GM21360 (cell line): ENCODE measurements around the gene ANKDD1A.

Experiments
- ATAC-seq: cut with Tn5 transposase; IDR thresholded peaks from one replicate; pipeline ENCODE4 v1.9.1; 2021; ENCODE audit warnings: mild to moderate bottlenecking, moderate library complexity; ENCODE audit not compliant: unreplicated experiment

ANKDD1A gene

DNA sequence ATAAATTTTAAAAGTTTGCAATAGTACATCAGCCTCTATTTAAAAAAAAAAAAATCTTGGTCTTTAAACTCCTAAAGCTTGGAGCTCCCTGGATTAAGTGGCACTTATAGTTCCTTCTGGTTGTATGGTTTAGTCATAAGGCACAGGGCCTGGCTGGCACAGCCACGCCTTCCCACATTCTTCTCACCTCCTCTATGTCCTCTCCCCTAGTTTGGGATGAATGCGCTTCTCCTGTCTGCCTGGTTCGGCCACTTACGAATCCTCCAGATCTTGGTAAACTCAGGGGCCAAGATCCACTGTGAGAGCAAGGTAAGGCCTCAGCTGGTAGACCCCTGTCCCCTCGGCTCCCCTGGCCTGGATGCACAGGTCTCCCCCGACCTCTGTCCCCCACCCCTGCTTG lies 10.0 kb downstream of the ANKDD1A start:
- no peak for ATAC-seq

DNA sequence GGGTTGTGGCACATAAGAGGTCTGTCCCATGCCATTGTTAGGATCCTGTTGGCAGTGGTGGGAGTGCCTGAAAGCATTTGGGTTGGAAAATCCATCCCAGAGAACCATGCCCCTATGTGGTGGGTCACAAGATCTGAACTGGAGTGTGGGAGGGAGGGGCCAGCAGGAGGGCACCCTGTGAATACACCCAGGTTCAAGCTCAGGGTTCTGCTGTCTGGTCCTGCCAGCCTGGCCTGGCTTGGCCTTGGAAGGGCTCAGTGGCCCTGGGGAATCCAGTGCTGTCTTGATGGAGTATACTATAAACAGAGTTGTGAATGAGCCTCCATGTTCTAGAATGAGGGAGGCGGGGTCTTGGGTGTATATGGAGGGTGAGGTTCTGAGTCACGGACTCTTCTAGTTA lies 11.8 kb downstream of the ANKDD1A start:
- ATAC-seq, result no peak

DNA sequence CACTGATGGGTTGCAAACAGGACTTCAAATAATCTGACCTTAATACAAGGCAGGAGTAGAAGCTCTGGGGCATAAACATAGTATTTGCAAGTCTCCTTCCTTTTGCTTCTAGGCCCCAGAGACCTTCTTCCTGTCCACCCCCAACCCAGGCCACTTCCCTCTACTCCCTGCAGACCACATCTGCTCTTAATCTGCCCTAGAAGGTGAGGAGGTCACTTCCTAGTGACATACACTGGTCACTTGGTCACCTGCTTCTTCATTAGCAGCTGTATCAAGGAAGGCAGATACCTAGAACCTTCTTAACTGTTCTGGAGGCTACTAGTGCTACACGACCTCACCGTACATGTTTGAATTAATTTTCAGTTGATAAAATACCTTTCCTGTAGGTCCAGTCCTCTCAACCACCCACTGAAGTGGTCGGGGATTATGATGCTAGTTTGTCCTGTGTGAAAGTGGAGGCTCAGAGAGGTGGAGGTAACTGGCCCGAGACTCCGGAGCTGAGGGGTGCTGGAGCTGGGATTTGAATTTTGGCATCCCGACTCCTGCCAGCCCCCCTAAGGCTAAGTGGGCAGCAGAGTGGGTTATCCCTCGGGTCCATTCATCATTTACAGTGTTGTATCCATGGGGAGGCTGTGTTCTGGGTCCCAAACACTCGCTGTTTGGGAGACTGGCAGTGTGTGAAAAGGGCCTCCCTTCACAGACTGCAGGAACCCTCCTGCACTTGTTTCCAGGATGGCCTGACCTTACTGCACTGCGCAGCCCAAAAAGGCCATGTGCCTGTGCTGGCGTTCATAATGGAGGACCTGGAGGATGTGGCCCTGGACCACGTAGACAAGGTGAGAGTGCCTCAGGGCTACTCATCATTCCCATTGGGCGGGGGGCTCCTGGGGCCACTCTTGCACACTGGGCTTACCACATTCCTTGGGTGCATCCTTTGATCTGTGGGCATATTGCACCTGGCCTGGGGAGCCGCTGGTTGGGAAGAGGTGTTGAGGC lies 13.9 kb downstream of the ANKDD1A start:
- no peak for ATAC-seq

DNA sequence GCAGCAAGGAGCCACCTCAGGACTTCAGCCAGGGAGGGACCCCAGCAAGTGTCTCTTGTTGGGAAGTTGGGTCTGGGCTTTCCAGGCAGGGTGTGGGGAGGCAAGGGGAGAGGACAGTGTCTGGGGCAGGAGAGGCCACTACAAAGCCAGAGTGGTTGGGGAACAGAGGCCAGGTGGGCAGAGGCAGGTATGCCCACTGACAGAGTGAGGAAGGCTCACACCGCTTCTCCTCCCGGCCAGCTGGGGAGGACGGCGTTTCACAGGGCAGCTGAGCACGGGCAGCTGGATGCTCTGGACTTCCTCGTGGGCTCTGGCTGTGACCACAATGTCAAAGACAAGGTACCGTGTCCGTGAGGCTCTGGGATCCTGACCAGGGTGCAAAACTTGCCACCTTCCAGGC lies 15.0 kb downstream of the ANKDD1A start:
- no peak for ATAC-seq

DNA sequence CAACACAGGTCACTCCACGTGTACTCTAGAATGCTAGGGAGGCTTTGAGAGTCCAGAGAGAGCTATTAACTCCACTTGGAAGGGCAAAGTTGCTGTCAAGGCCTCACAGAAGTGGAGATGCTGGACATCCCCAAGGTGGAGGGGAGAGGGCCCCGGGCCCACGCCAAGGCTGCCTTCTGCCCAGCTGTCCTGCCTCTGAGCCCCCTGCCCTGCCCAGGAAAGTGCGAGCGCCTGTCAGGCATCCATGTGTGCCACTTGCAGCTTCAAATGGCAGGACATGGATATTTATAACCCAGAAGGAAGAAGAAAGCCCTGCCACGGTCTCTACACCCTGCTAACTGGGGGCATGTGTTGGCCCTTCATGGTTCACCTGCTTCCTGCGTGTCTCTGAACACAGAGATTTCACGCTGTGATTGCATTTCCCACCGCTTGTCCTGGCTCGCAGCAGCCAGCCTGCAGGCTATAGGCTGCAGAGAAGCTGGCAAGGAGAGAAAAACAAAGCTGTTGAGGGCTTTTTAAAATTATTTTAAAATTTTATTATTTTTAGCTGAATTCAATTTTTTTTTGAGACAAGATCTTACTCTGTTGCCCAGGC lies 17.0 kb downstream of the ANKDD1A start:
- ATAC-seq, result no peak

DNA sequence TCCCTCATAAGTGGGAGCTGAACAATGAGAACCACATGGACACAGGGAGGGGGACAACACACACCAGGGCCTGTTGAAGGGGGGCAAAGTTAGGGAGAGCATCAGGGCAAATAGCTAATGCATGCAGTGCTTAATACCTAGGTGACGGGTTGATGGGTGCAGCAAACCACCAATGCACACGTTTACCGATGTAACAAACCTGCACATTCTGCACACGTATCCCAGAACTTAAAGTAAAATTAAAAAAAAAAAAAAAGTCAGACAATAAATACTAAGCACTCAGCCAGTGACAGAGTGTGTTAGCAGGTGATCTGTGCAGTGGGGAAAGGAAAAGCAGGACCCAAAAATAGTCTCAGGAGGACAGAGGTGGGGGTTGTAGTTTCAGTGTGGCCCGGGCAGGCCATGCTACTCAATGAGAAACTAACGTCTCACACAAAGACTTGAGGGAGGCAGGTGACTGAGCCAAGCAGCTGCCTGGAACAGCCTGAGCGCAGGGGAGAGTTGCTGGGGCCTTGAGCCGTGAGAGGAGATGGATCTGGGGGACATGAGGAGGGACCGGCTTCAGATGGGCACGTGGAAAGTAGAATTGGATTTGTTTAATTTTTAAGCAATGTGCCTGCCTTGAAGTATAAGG lies 18.4 kb downstream of the ANKDD1A start:
- ATAC-seq, result no peak

DNA sequence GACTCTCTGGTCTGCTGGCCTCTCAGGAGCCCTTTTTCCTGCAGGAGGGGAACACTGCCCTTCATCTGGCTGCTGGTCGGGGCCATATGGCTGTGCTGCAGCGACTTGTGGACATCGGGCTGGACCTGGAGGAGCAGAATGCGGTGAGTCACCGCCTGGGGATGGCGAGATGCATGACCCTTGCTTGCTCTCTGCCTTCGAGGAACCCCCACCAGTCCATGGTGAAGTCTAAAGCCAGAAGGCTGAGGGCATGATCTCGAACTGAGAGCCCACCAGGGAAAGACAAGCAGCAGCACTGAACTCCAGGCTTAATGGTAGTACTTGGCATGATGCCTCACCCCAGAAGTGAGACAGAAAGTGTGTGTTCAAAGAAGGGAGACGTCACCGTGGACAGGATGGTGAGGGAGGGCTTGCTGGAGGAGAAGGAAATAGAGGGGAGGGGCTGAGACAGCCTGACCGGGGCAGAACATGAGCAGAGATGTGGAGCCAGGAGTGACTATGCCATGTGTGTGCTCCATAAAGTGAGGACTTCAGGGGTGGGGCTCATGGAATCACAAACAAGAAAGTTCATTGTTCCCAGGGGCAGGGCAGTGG lies 19.2 kb downstream of the ANKDD1A start:
- ATAC-seq, result no peak

DNA sequence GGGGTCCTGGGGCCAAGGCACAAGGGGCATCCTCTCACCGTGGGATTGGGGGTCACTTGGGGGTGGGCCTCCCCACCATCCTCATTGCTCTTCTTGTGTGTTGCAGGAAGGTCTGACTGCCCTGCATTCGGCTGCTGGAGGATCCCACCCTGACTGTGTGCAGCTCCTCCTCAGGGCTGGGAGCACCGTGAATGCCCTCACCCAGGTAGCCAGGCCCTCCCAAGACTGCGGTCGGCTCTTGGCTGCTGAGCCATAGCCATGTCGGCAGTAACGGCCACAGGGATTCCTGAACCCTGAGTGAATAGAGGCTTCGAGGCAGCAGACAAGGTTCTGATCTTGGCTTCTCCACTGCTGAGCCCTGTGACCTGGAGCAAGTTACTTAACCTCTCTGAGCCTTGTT lies 19.7 kb downstream of the ANKDD1A start:
- no peak for ATAC-seq

DNA sequence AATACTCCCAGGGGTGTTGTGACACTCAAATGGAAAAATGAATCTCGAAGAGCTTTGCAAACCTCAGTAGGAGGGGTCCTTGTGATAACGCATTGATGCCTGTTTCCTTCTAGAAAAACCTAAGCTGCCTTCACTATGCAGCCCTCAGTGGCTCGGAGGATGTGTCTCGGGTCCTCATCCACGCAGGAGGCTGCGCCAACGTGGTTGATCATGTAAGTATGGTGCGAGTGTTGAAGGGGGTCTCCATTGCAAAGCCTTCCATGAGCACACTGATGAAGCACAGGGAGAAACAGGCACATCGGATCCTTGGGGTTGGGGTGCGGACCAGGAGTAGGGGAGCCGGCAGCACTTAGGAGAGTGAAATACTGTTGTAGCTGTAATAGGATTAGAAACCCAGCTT lies 22.3 kb downstream of the ANKDD1A start:
- ATAC-seq, result no peak

DNA sequence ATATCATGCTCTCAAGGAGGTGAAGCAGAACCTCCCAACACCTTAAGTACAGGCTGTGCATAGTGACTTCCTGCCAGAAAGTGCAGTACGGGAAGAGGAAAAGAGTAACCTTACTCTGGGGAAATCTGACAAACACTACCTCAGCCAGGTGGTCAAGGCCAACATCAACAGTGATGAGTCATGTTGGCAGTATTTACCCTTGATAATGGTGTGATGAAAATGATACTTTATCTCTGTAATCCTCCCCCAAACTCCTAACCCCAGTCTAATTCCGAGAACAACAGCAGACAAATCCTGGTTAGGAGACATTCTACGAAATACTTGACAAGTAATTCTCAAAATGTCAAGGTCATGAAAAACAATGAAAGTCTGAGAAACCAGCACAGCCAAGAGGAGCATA lies 26.5 kb downstream of the ANKDD1A start:
- no peak for ATAC-seq

DNA sequence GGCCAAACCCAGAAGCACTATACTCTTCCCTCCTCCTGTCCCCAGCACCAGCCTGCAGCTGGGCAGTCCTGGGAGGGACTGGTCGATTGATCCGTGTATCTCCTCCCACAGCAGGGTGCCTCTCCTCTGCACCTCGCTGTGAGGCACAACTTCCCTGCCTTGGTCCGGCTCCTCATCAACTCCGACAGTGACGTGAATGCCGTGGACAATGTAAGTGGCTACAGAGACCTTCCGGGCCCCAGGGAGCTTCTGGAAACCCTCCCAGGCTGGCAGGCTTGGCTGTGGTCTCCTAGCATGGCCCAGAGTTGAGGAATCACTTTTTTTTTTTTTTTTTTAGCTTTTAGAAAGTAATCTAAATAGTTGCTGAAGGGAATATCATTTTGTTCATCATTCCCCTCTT lies 30.7 kb downstream of the ANKDD1A start:
- no peak for ATAC-seq

DNA sequence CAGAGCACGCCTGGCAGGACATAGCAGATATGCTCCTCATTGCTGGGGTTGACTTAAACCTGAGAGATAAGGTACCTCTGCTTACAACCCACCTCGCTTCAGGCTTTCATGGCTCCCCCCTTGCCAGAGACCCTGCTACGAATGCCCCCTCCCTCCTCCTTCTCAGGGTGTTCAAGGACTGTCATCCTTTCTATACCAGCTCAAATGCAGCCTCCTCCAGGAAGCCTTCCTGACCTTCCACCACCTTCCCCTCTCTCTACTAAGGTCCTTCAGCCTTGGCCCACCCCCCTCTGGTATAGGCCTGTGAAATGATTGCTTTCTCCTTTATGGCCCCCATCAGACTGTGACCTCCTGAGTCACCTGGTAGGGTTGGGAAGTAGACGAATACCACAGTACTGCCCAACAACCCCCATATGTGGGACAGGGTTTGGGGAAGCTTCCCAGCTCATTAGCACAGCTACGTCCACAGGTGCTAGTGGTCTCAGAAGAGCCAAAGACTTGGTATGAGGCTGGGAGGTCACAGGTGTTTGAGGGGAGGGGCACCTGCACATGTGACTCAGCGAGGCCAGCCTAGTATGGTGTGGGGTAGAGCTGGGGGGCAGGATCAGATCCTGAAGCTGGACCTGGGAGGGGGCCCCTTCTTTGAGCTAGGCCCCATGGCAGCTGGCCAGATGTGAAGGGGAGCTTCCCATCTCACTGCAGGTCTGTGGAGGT lies 32.0 kb downstream of the ANKDD1A start:
- ATAC-seq, result no peak

DNA sequence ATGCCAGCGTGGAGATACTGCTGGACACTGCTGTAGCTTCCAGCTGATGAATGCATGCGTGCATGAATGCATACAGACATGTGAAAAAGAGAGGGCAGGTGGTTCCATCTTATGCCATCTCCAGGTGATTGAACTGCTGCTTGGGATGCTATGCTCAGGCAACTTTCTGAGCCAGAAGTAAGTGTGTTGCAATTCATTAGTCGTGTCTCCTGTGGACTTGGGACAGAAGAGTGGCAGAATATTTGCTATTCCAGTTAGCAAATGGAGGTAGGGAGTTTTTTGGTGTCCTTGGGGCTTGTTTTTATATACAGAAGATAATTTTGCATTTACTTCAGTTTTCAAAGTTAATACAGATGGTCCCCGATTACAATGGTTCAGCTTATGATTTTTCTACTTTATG lies 33.3 kb downstream of the ANKDD1A start:
- no peak for ATAC-seq

DNA sequence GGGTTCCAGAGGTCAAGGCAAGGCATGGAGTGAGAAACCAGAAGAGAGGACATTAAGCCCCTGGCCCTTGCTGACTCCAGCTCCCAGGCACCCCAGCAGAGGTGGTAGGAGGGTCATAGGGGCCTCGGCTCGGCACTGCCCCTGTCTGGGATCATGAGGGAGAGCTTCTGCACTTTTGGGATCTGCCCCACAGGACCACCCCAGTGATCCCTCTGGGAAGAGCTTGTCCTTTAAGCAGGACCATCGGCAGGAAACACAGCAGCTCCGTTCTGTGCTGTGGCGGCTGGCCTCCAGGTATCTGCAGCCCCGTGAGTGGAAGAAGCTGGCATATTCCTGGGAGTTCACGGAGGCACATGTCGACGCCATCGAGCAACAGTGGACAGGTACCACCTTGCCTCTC lies 35.5 kb downstream of the ANKDD1A start:
- no peak for ATAC-seq

DNA sequence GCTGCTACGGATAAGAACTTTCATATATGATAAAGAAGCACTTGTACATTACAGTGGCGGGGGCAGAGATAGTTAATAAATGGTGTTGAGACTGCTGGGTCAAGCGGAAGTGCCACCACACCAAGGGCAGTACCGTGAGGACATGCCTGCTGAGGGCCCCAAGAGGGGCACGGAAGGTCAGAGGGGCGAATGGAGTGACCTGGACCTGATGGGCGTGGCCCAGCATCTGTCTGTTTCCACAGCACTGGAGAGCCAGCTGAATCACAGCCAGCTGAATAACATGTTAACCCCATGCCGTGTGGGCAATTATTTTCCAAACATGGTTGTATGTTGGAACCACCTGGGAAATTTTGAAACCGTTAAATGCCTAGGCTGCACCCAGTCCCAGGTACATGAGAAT lies 37.2 kb downstream of the ANKDD1A start:
- ATAC-seq, result no peak

DNA sequence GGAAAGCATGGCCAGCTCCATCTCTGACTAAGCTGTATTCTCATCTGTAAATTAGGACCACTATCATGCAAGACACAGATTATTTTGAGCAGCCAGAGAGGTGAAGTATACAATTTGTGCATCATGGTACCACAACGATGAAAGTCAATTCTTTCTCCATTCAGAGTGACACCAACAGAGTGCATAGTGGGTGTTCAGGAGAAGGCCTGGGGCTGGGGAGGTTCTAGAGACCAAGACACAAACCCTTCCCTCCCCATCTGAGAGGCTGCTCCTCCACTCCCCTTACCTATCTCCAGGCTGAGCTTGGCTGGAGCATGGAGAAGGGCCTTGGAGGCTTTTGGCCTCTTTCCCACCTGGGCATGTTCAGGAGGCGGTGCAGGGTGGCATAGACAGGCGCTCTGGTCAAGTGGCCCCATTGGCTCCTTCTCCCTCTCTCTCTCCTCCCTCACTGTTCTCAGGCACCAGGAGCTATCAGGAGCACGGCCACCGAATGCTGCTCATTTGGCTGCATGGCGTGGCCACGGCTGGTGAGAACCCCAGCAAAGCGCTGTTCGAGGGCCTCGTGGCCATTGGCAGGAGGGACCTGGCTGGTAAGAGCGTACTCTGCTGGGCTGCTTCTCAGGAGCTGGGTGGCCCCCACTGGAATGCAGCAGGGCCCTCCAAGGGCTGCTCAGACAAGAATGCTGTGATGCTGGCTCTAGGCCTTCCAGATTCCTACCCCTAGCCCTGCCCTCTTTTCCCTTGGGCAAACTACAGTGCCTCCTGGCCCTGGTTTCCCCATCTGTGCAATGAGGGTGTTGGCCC lies 37.9 kb downstream of the ANKDD1A start:
- ATAC-seq, result no peak

DNA sequence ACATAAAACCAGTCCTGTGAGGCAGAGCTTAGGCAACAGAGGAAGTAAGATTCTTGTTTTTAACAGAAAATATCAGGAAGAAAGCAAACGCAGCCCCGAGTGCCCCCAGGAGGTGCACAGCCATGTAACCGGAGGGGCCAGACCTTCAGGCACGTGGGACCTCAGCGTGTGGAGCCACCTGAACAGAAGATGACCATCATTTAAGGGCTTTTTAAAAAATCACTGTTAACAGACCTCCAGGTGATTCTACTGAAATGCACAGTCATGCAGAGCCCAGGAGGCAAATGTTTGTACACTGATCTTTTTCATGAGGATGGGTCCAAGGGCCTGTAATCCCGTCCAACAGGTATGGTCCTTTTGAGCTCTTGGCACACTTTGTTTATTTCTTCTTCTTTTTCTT lies 39.2 kb downstream of the ANKDD1A start:
- ATAC-seq, result no peak

DNA sequence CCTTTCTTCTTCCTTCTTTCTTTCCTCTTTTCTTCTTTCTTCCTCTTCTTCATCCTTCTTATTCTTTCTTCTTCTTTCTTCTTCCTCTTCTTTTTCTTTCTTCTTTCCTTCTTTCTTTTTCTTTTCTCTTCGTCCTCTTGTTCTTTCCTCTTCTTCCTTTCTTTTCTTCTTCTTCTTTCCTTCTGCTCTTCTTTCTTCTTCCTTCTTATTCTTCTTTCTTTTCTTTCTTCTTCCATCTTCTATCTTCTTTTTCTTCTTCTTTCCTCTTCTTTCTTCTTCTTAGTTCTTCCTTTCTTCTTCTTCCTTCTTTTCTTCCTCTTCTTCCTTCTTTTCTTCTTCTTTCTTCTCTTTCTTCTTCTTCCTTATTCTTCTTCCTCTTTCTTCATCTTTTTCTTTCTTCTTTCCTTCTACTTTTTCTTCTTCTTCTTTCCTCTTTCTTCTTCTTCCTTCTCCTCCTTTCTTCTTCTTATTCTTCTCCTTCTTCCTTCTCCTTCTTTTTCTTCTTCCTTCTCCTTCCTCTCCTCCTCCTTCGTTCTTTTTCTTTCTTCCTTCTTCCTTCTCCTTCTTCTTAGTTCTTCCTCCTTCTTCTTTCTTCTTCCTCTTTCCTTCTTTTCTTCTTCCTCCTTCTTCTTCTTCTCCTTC lies 40.2 kb downstream of the ANKDD1A start:
- no peak for ATAC-seq

DNA sequence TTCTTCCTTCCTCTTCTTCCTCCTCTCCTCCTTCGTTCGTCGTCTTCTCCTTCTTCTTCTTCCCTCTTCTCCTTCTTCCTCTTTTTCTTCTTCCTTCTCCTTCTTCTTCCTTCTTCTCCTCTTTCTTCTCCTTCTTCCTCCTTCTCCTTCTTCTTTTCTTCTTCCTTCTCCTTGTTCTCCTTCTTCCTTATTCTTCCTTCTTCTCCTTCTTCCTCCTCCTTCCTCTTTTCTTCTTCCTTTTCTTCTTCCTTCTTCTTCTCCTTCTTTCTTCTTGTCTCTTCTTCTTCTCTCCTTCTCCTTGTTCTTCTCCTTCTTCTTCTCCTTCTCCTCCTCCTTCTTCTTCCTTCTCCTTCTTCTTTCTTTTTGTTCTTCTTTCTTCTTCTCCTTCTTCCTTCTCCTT lies 42.7 kb downstream of the ANKDD1A start:
- no peak for ATAC-seq

DNA sequence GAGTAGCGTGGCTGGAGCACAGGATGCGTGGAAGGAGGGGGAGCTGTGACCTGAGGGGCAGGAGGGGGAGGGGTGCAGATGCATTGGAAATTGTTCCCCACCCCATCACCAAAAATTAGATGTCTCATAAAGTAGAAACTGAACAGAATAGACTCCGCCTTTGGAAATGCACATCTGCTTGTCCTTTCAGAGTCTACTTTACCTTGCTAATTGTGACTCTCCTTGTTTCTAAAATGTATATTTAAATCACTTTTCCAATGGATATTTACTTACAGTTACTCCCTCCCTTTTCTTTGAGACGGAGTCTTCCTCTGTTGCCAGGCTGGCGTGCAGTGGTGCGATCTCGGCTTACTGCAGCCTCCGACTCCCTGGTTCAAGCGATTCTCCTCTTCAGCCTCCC lies 47.4 kb downstream of the ANKDD1A start:
- no peak for ATAC-seq
